ENCODE results near the gene BANK1.

Gene BANK1

GRCh38 chr4:102042871-102043802, 252.6 kb downstream of the BANK1 start:
- DNase-seq = no peak

- no peak for DNase-seq
These were observed 257.1 kb downstream of the BANK1 start for GRCh38 chr4:102047616-102048015.

- DNase-seq = no peak
These were observed 265.3 kb downstream of the BANK1 start for GRCh38 chr4:102055805-102056204.

- no peak for DNase-seq
These were observed 266.6 kb downstream of the BANK1 start for GRCh38 chr4:102057122-102057521.

- DNase-seq = no peak
These were observed 270.6 kb downstream of the BANK1 start for GRCh38 chr4:102061133-102061532.

GRCh38 chr4:102064747-102065442, 274.4 kb downstream of the BANK1 start:
- DNase-seq = no peak

GRCh38 chr4:102076622-102077021, 286.1 kb downstream of the BANK1 start:
- no peak for DNase-seq

GRCh38 chr4:102080184-102080583, 289.7 kb downstream of the BANK1 start:
- DNase-seq = no peak

- DNase-seq = no peak
These were observed 299.5 kb downstream of the BANK1 start for GRCh38 chr4:102089850-102090621.

- no peak for DNase-seq
These were observed 301.1 kb downstream of the BANK1 start for GRCh38 chr4:102091656-102092055.

GRCh38 chr4:102094481-102094880, 304.0 kb downstream of the BANK1 start:
- no peak for DNase-seq

GRCh38 chr4:102103368-102103767, 312.8 kb downstream of the BANK1 start:
- DNase-seq = no peak

GRCh38 chr4:102104278-102104677, 313.7 kb downstream of the BANK1 start:
- DNase-seq = no peak

GRCh38 chr4:102105983-102106382, 315.5 kb downstream of the BANK1 start:
- DNase-seq = no peak

- DNase-seq = no peak
These were observed 323.6 kb downstream of the BANK1 start for GRCh38 chr4:102114118-102114630.

- DNase-seq = no peak
These were observed 325.6 kb downstream of the BANK1 start for GRCh38 chr4:102116121-102116520.

GRCh38 chr4:102120846-102121245, 330.3 kb downstream of the BANK1 start:
- DNase-seq = no peak

All from activated gamma-delta T cell treated with Interleukin-2 at 50 U/mL for 16 hours (primary cell).